Calu3 (cell line): Measurements from ENCODE around the gene LSM10. TPM values are rescaled to one million over a fixed set of nuclear protein-coding genes. Genes with fewer than 3 reads are reported as not detected.

ENCODE experiments used
- Bru-seq: library from RNA; stranded (reverse); fragments of 400-500 nt; gene quantifications from one replicate; lab custom pipeline; 2021; lab: Mats Ljungman, UMichigan
- BruChase-seq, 2 experiments: library from RNA; stranded (reverse); fragments of 400-500 nt; gene quantifications; one replicate each; lab custom pipeline; 2021; lab: Mats Ljungman, UMichigan
- BruUV-seq: library from RNA; stranded (reverse); fragments of 400-500 nt; replicated peaks from 2 replicates; lab custom pipeline; 2021; lab: Mats Ljungman, UMichigan
- CTCF ChIA-PET: fragments of 300-600 bp; sonication (Branson Sonifier 250); formaldehyde crosslinking; loops from one replicate; lab custom pipeline; 2022; ENCODE audit warnings: antibody characterized with exemption; lab: Charles Lee
- DNase-seq: peaks from one replicate; pipeline ENCODE4 v3.0.0; 2022
- H3K27ac Mint-ChIP-seq: one replicate; pipeline ENCODE4 v1.8.0; 2022; ENCODE audit warnings: mixed read lengths; ENCODE audit not compliant: unreplicated experiment
- H3K27me3 Mint-ChIP-seq: one replicate; pipeline ENCODE4 v1.8.0; 2022; ENCODE audit warnings: mixed read lengths; ENCODE audit not compliant: unreplicated experiment
- H3K36me3 Mint-ChIP-seq: one replicate; pipeline ENCODE4 v1.8.0; 2022; ENCODE audit warnings: mild to moderate bottlenecking, moderate library complexity, mixed read lengths; ENCODE audit not compliant: insufficient read depth, unreplicated experiment
- H3K4me1 Mint-ChIP-seq: one replicate; pipeline ENCODE4 v1.8.0; 2022; ENCODE audit warnings: mild to moderate bottlenecking, low read depth, mixed read lengths; ENCODE audit not compliant: unreplicated experiment
- H3K4me3 Mint-ChIP-seq: one replicate; pipeline ENCODE4 v1.8.0; 2022; ENCODE audit warnings: mild to moderate bottlenecking, low read depth, moderate library complexity, mixed read lengths; ENCODE audit not compliant: unreplicated experiment
- H3K9me3 Mint-ChIP-seq: one replicate; pipeline ENCODE4 v1.8.0; 2022; ENCODE audit warnings: low read depth, mixed read lengths; ENCODE audit not compliant: unreplicated experiment
- CTCF ChIP-seq: fragments of 200-600 bp; IDR thresholded peaks from one replicate; pipeline ENCODE4 v1.8.0; 2022; ENCODE audit warnings: antibody characterized with exemption; ENCODE audit not compliant: unreplicated experiment
- intact Hi-C: fragments of 100-400 bp; cut with micrococcal nuclease; formaldehyde crosslinking; loops from one replicate; pipeline ENCODE4 v1.10.0; 2022; ENCODE audit not compliant: unreplicated experiment
- long read RNA-seq: library from polyadenylated mRNA; stranded (forward); transcript quantifications from one replicate; pipeline ENCODE4 v2.0.0, GENCODE V29; 2022
- total RNA-seq: library from RNA; stranded (reverse); gene quantifications from 2 replicates; pipeline ENCODE4 v1.2.3, GENCODE V29; 2022

The LSM10 gene
- total RNA-seq (35.2 and 42.7 TPM in 2 replicates), Bru-seq, nascent RNA (percentile 67 among the genes with signal in this experiment), BruChase-seq, experiment 1, labeled RNA remaining after a 6-hour chase (percentile 74 among the genes with signal in this experiment), BruChase-seq, experiment 2, labeled RNA remaining after a 2-hour chase (percentile 64 among the genes with signal in this experiment)
- long read RNA-seq, transcript LSM10-201 (2 exons, 850 nt), result major isoform, 65 of 68 reads
- long read RNA-seq, partial matches to known transcripts, result 0 of 68 reads
- long read RNA-seq, other reads (novel, unspliced or antisense), result 3 of 68 reads

DNA sequence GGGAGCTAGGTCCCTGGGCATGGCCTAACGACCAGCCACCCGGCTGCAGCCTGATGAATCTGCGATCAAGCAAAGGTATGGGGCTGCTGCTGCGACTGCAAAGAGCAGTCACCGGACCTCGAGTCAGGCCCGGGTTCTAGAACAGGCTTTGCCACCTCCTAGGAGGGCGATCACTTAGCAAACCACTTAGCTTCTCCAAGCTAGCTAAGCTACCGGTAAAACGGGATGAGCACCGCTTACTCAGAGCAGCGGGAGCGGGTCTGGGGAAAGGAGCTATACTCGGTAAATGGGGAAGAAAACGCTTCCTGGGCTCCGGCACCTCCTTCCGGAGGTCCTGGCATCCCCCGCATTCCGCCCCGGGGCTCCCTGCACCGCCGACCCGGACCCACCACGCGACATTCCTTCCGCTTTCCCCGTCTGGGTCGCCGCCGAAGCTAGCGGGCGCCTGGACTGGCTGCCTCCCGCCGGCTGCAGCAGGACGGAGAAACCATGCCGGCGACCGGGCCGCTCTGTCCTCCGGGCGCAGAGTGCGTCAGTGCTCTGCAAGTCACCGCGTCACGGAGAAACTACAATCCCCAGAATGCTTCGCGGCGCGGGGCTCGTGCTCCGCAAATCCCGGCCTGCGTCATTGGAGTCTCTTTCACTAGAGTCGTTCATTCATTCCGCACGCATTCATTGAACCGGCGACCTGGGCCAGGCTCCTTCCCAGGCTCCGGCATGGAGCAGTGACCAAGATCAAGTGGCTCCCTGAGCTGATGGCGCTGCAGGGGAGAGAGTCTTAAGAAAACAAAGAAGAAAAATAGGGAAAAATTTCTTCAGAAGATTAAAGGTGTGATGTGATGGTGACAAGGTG, at the start of gene LSM10:
Gene LSM10, minus strand, starts transcription at position 531 of the 853 bp plus-strand sequence. CDS start 3,779 bp downstream, outside the sequence.
- peaks cover 9% of the 10 kb centered on the region for H3K4me1 Mint-ChIP-seq
- intact Hi-C loops, result no loop called here
- H3K27me3 Mint-ChIP-seq, result no peaks in the 10 kb centered on the region
- H3K36me3 Mint-ChIP-seq, result peaks cover 13% of the 10 kb centered on the region
- peak; percentile 93 for DNase-seq
- peak within 1 kb of the TSS; percentile 74 for H3K27ac Mint-ChIP-seq
- no peak for TF ChIP-seq CTCF
- no peaks in the 10 kb centered on the region for H3K9me3 Mint-ChIP-seq
- BruUV-seq, result no TSS peak
- CTCF ChIA-PET, result interaction anchor here (1.0 to 1.5 kb wide), 4 partner anchors 11 to 55 kb away, joined by 3 to 8 read pairs (median 5); no protein-coding TSS in a partner anchor
- peak within 1 kb of the TSS; percentile 88 for H3K4me3 Mint-ChIP-seq

DNA sequence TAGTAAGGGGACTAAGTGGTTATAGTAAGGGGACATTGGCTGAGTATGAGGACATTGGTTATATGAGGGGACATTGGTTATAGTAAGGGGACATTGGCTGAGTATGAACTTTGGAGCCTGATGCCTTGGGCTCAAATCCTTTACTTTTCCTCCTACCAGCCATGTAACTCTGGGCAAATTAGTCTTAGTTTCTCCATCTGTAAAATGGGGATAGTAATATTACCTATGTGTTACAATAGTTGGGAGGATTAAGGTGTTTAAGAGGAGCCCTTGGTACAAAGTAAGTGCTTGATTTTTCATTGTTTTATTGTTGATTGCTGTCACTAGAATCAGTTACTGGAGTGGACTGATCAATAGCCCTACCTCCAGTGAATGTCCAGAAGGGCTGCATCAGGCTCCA, 49.7 kb upstream of the LSM10 start:
- Mint-ChIP-seq H3K9me3 (no peaks in the 10 kb centered on the region), H3K4me1 (peaks cover 9% of the 10 kb centered on the region), H3K4me3 (no peak overlapping the region), H3K27ac (no peak overlapping the region), H3K27me3 (no peaks in the 10 kb centered on the region), H3K36me3 (peaks cover 27% of the 10 kb centered on the region)
- CTCF ChIA-PET, result no interaction called here
- no TSS peak for BruUV-seq
- DNase-seq, result no peak
- intact Hi-C loops, result no loop called here
- TF ChIP-seq CTCF, result no peak

DNA sequence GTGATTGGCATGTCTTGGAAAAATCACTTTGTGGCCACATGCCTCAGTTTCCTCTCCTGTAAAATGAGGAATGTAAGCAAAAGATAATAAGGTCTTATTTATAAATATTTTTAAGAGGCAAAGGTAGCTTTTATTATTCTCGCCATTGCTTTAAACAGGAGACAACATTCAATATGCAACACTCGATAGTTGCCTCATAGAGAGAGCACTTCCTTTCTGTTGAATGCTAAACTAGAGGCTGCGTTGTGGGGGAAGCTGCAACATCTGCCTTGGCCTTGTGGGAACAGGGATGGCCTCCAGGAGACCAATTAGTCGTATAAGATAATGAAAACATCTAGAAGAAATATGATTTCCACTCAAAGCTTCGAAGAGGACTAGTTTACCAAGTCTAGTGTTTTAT, 49.0 kb upstream of the LSM10 start:
- no TSS peak for BruUV-seq
- H3K27ac Mint-ChIP-seq, result no peak overlapping the region

More for the DNA sequence above, 49.0 kb upstream of the LSM10 start:
- TF ChIP-seq CTCF, result no peak
- intact Hi-C loops, result no loop called here
- Mint-ChIP-seq H3K9me3 (no peaks in the 10 kb centered on the region), H3K36me3 (peaks cover 23% of the 10 kb centered on the region), H3K27me3 (no peaks in the 10 kb centered on the region), H3K4me1 (peaks cover 9% of the 10 kb centered on the region), H3K4me3 (no peak overlapping the region)
- no peak for DNase-seq
- CTCF ChIA-PET, result no interaction called here
